HUES64 (cell line): ENCODE results near the gene CFAP99.

ENCODE experiments used
- H3K27ac ChIP-seq: 2 replicates; pipeline ENCODE4 v1.7.0; 2013; ENCODE audit warnings: low read depth, low read length, inconsistent platforms
- H3K27me3 ChIP-seq: 2 replicates; pipeline ENCODE4 v1.6.1; 2013; ENCODE audit warnings: mild to moderate bottlenecking, low read length; ENCODE audit not compliant: insufficient read depth
- H3K36me3 ChIP-seq: 2 replicates; pipeline ENCODE4 v1.6.1; 2013; ENCODE audit warnings: mild to moderate bottlenecking, low read length; ENCODE audit not compliant: insufficient read depth
- H3K4me1 ChIP-seq: 2 replicates; pipeline ENCODE4 v1.6.1; 2013; ENCODE audit warnings: mild to moderate bottlenecking, low read length, moderate library complexity; ENCODE audit not compliant: insufficient read depth
- H3K4me3 ChIP-seq: 2 replicates; pipeline ENCODE4 v1.5.1; 2013; ENCODE audit warnings: mild to moderate bottlenecking, low read length, moderate library complexity
- H3K9ac ChIP-seq: 2 replicates; pipeline ENCODE4 v1.6.1; 2013; ENCODE audit warnings: mild to moderate bottlenecking, low read depth, low read length
- H3K9me3 ChIP-seq: 2 replicates; pipeline ENCODE4 v1.6.1; 2013; ENCODE audit warnings: low read depth, low read length; ENCODE audit not compliant: insufficient read depth
- WGBS: fragments of 150-250, 120-280 bp; methylation state at CpG from one replicate; pipeline ENCODE4 v1.1.7; 2013; ENCODE audit warnings: missing lambda C conversion rate; 5-methylcytosine and 5-hydroxymethylcytosine counted together

Gene CFAP99

GRCh38 chr4:2401610-2401983, 17.2 kb upstream of the CFAP99 start:
- peaks cover 13% of the 10 kb centered on the region; the same call in 1 of the 2 replicates for H3K4me1 ChIP-seq
- H3K27ac ChIP-seq, result no peak overlapping the region
- H3K27me3 ChIP-seq, result peaks cover 15% of the 10 kb centered on the region
- no peaks in the 10 kb centered on the region for H3K9me3 ChIP-seq
- WGBS, result 50% methylated on average over 15 of the region's 15 CpGs
- H3K36me3 ChIP-seq, result no peaks in the 10 kb centered on the region
- H3K9ac ChIP-seq, result no peak overlapping the region
- H3K4me3 ChIP-seq, result peak overlapping the region; percentile 28

GRCh38 chr4:2402048-2402842, 16.5 kb upstream of the CFAP99 start:
- no peak overlapping the region for H3K27ac ChIP-seq
- peak overlapping the region; percentile 28 for H3K4me3 ChIP-seq
- no peaks in the 10 kb centered on the region for H3K9me3 ChIP-seq
- H3K4me1 ChIP-seq, result peaks cover 13% of the 10 kb centered on the region; the same call in 1 of the 2 replicates
- H3K36me3 ChIP-seq, result no peaks in the 10 kb centered on the region
- H3K9ac ChIP-seq, result no peak overlapping the region
- peaks cover 15% of the 10 kb centered on the region for H3K27me3 ChIP-seq
- 27% methylated on average over 27 of the region's 27 CpGs for WGBS

DNA sequence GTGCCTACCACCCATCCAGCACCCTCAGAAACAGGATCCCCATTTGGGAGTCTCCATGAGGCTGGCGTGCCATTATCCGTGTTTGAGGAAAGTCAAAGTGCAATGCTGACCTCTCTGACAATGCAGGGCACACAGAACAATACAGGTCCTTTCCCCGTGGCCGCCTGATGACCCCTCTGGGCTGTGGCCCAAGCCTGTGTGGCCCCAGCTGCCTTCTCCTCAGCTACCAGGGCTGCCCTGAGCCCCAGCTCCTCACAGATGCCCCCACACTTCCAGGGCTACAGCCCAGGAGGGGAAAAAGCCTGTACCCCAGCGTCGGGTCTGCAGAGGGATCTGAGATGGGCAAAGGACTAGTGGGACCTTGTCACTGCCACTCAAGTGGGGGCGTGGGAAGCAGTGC, 15.8 kb upstream of the CFAP99 start:
- WGBS, result 90% methylated on average over 7 of the region's 7 CpGs
- no peak overlapping the region for H3K27ac ChIP-seq
- H3K4me3 ChIP-seq, result no peak overlapping the region
- H3K9me3 ChIP-seq, result no peaks in the 10 kb centered on the region
- H3K9ac ChIP-seq, result no peak overlapping the region
- H3K4me1 ChIP-seq, result peaks cover 13% of the 10 kb centered on the region; the same call in 1 of the 2 replicates
- no peaks in the 10 kb centered on the region for H3K36me3 ChIP-seq
- peaks cover 15% of the 10 kb centered on the region for H3K27me3 ChIP-seq

DNA sequence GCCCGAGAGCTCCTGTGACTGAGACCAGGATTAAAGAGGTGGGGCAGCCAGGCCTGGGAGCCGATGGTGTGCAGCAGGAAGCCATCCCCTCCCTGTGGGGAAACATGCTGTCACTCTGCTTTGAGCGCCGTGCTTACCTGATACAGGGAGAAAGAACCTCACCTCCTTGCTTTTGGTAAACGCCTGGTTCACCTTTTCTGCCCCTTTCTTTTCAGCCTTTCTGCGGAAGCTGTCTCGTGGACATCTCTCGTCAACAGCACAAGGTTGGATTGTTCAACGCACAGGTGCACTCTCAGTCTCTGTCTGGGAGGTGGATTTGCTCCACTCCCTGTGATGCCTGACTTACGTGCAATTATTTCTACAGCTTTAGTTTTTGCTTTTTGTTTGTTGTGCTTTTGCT, 12.3 kb upstream of the CFAP99 start:
- 81% methylated on average over 10 of the region's 10 CpGs for WGBS
- peaks cover 15% of the 10 kb centered on the region for H3K27me3 ChIP-seq
- no peak overlapping the region for H3K27ac ChIP-seq
- peaks cover 13% of the 10 kb centered on the region; the same call in 1 of the 2 replicates for H3K4me1 ChIP-seq
- H3K9me3 ChIP-seq, result no peaks in the 10 kb centered on the region
- no peak overlapping the region for H3K4me3 ChIP-seq
- no peaks in the 10 kb centered on the region for H3K36me3 ChIP-seq
- no peak overlapping the region for H3K9ac ChIP-seq

DNA sequence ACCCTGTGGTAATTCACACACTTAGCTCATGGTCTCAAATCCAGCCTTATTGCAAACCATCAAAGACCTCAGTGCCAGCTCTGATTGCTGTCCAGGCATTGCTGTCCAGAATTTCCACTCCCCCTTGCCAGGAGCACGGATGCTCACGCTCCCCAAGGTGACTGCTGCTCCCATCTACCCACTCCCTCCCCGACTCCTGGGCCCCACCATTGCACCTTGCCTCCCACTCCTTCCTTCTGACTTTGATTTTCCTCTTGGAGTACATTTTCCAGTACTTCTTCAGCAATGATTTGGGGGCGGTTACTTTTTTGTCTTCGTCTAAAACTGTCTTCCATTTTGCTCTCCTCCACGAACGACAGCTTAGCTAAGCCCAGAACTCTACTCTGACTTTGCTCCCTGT, 11.8 kb upstream of the CFAP99 start:
- Histone ChIP-seq H3K9me3 (no peaks in the 10 kb centered on the region), H3K9ac (no peak overlapping the region), H3K27me3 (peaks cover 10% of the 10 kb centered on the region; the same call in 1 of the 2 replicates), H3K36me3 (no peaks in the 10 kb centered on the region), H3K4me1 (peaks cover 9% of the 10 kb centered on the region; the same call in 1 of the 2 replicates), H3K27ac (no peak overlapping the region), H3K4me3 (no peak overlapping the region)
- 73% methylated on average over 7 of the region's 7 CpGs for WGBS

DNA sequence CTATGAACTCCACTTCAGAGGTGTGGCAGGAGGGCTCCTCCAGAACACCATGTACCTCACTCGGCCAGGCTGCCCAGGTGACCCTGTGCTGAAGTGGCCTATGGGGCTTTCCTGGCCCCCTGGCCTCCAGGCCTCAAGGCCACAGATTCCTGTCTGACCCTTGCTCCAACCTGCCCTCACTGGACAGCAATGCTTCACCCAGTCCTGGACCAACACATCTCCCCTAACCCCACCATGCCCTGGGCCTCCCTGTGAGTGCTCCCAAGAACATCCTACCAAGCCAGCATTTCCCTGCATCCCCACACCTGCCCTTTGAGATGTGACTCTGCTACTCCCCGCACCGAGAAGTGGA, 10.8 kb upstream of the CFAP99 start:
- no peaks in the 10 kb centered on the region for H3K36me3 ChIP-seq
- peaks cover 11% of the 10 kb centered on the region; the same call in 1 of the 2 replicates for H3K27me3 ChIP-seq
- 89% methylated on average over 3 of the region's 3 CpGs for WGBS
- H3K9me3 ChIP-seq, result no peaks in the 10 kb centered on the region
- no peak overlapping the region for H3K27ac ChIP-seq
- H3K4me1 ChIP-seq, result peaks cover 10% of the 10 kb centered on the region; the same call in 1 of the 2 replicates
- no peak overlapping the region for H3K9ac ChIP-seq
- no peak overlapping the region for H3K4me3 ChIP-seq

- Histone ChIP-seq H3K4me3 (no peak overlapping the region), H3K27me3 (peaks cover 10% of the 10 kb centered on the region; the same call in 1 of the 2 replicates), H3K27ac (no peak overlapping the region), H3K9me3 (no peaks in the 10 kb centered on the region), H3K9ac (no peak overlapping the region), H3K36me3 (no peaks in the 10 kb centered on the region), H3K4me1 (peaks cover 10% of the 10 kb centered on the region; the same call in 1 of the 2 replicates)
- WGBS, result 88% methylated on average over 15 of the region's 15 CpGs
Measured at GRCh38 chr4:2408401-2408958, 10.3 kb upstream of the CFAP99 start.

GRCh38 chr4:2408976-2409375, 9.8 kb upstream of the CFAP99 start:
- H3K9ac ChIP-seq, result no peak overlapping the region
- H3K4me3 ChIP-seq, result no peak overlapping the region
- H3K4me1 ChIP-seq, result peaks cover 13% of the 10 kb centered on the region; the same call in 1 of the 2 replicates
- 89% methylated on average over 10 of the region's 10 CpGs for WGBS
- no peaks in the 10 kb centered on the region for H3K36me3 ChIP-seq
- no peak overlapping the region for H3K27ac ChIP-seq
- no peaks in the 10 kb centered on the region for H3K9me3 ChIP-seq
- peaks cover 14% of the 10 kb centered on the region for H3K27me3 ChIP-seq

GRCh38 chr4:2409381-2409783, 9.4 kb upstream of the CFAP99 start:
- no peak overlapping the region for H3K27ac ChIP-seq
- 92% methylated on average over 11 of the region's 14 CpGs for WGBS
- H3K4me1 ChIP-seq, result peaks cover 13% of the 10 kb centered on the region; the same call in 1 of the 2 replicates
- no peaks in the 10 kb centered on the region for H3K9me3 ChIP-seq
- H3K4me3 ChIP-seq, result no peak overlapping the region
- H3K27me3 ChIP-seq, result peaks cover 18% of the 10 kb centered on the region
- no peaks in the 10 kb centered on the region for H3K36me3 ChIP-seq
- no peak overlapping the region for H3K9ac ChIP-seq

DNA sequence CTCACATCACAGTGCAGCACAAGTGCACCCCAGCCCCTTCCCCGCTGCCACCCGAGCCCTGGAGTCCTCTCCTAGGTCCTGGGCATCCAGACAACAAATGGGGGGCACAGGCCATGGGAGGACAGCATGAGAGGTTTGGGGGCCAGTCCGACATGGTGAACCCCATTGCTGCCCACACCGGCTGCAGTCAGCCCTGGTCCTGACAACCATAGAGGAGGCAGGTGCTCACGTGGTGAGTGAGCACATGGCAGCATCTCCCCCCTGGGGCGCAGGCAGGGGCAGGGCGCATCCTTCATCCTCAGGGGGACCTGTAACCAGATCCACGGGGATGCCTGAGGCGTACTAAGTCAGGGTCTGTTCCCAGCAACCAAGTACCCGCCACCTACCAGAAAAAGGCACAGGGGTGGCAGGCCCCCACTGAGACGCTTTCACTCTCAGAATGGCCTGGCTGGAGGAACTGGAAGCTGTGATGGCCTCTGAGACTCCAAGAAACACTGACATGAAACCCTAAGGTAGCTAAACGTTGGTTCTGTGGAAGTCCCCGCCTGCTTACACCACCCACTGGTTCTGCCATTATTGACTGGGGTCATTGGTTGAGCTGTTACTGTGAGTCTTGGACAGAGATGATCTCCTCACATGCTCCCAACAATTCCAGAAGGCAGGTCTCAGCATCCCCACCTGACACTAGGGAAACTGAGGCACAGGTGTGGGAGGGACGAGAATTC, 6.8 kb upstream of the CFAP99 start:
- H3K36me3 ChIP-seq, result no peaks in the 10 kb centered on the region
- H3K27ac ChIP-seq, result no peak overlapping the region
- H3K9ac ChIP-seq, result no peak overlapping the region
- H3K4me1 ChIP-seq, result peaks cover 20% of the 10 kb centered on the region
- WGBS, result 87% methylated on average over 14 of the region's 14 CpGs
- H3K9me3 ChIP-seq, result no peaks in the 10 kb centered on the region
- H3K4me3 ChIP-seq, result no peak overlapping the region
- H3K27me3 ChIP-seq, result peaks cover 44% of the 10 kb centered on the region

GRCh38 chr4:2412534-2412884, 6.2 kb upstream of the CFAP99 start:
- Histone ChIP-seq H3K9me3 (no peaks in the 10 kb centered on the region), H3K9ac (peak overlapping the region; percentile 68), H3K27ac (peak overlapping the region; percentile 84), H3K27me3 (peaks cover 50% of the 10 kb centered on the region), H3K4me1 (peaks cover 20% of the 10 kb centered on the region), H3K36me3 (no peaks in the 10 kb centered on the region), H3K4me3 (peak overlapping the region; percentile 44)
- WGBS, result 45% methylated on average over 5 of the region's 5 CpGs
